Choroid plexus epithelial cell (primary cell): ENCODE measurements around the gene SYNJ2.
A peak's percentile ranks its signal among the peaks of the same experiment; 100 is the strongest.

Source experiments
- DNase-seq: peaks from one replicate; pipeline ENCODE4 v3.0.0-alpha.2; 2010; ENCODE audit warnings: low read depth
- H3K4me3 ChIP-seq: 2 replicates; pipeline ENCODE4 v1.5.1; 2011; ENCODE audit warnings: low read depth, mild to moderate bottlenecking, control low read depth, low read length, moderate library complexity
- TF ChIP-seq, protein P1 (sequence below): conservative IDR thresholded peaks from 2 replicates; pipeline ENCODE4 v1.5.1; 2011; ENCODE audit warnings: low read depth, mild to moderate bottlenecking, control low read depth, inconsistent platforms, low read length, moderate library complexity

The SYNJ2 gene

DNA sequence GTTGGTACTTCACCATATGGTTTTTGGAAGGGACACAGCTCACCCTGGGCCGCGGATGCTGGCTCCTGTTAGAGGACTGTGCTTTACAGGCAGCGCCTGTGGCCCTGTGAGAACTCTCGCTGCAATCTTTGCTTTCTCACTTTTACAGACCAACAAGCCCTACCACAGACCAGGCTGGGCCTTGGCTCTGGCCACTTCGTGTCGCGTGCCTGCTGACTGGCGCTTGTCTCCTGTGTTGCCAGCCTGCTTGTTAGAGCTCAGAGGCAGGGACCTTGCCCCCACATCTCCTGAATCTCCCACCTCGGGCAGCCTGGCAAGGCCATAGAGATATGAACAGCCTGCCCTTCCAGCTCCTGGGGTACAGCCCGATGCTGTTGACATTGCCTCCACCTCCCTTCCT lies 56.1 kb downstream of the SYNJ2 start:
- TF ChIP-seq, protein P1, sequence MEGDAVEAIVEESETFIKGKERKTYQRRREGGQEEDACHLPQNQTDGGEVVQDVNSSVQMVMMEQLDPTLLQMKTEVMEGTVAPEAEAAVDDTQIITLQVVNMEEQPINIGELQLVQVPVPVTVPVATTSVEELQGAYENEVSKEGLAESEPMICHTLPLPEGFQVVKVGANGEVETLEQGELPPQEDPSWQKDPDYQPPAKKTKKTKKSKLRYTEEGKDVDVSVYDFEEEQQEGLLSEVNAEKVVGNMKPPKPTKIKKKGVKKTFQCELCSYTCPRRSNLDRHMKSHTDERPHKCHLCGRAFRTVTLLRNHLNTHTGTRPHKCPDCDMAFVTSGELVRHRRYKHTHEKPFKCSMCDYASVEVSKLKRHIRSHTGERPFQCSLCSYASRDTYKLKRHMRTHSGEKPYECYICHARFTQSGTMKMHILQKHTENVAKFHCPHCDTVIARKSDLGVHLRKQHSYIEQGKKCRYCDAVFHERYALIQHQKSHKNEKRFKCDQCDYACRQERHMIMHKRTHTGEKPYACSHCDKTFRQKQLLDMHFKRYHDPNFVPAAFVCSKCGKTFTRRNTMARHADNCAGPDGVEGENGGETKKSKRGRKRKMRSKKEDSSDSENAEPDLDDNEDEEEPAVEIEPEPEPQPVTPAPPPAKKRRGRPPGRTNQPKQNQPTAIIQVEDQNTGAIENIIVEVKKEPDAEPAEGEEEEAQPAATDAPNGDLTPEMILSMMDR: no peak

DNA sequence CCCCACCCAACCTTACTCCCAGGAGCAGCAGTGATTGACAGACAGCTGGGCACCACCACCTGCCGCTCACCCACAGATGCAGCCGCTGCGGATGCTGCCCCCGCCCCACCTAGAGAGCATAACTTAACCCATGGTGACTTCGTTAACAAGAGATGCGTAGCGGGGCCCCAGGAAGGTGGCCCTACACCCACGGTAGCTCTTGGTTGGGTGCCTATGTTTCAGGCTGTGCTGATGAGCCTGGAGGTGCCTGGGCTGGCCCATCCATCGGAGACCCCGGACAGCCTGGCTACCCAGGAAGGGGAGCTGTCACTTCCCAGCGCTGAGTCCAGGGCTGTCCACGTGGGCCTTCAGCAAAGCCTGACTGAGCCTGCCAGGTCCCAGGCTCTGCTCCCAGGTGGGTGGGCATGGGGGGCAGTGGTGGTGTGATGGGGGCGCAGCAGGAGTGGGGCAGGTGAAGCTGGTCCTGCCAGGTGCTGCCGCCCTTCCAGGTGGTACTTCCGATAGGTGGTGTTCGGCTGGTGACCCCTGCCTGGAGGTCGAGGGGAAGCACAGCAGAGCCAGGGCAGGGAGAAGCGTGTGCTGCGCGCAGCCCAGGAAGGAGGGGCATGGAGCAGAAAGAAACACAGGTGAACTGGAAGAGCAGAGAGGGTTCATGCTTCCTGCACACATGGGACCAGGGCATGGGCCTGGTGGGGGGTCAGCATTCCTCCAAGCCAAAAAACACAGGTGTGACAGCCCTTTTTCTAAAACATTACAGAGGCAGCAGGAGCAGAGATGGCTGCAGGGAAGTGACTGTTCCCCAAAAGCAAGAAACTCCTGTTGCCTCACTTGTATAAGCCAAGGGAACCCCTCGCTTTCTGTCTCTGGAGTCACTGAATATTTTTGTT lies 56.9 kb downstream of the SYNJ2 start:
- no peak for DNase-seq
- TF ChIP-seq, protein P1: no peak

More for the DNA sequence above, 56.1 kb downstream of the SYNJ2 start:
- no peak overlapping the region for H3K4me3 ChIP-seq
- DNase-seq: no peak

DNA sequence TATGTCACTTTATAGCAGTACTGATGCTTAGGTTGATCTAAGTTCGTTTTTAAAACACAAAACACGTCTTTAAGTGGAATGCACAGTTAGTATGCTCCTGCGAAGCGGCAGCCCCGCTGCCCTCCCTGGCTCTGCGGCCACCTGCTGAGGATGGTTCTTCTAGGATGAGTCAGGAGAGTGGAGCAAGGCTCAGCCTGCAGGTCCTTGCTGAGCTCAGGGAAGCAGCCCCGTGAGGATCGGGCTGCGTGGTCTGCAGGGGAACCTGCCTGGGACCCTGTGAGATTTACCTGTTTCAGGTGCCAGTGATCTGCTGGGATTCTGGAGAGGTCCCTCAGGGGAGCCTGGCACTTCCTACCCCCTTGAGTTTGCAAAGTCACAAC lies 57.5 kb downstream of the SYNJ2 start:
- DNase-seq: peak; percentile 93
- TF ChIP-seq, protein P1: no peak
- H3K4me3 ChIP-seq: no peak overlapping the region

More for the DNA sequence above, 56.9 kb downstream of the SYNJ2 start:
- H3K4me3 ChIP-seq: no peak overlapping the region

DNA sequence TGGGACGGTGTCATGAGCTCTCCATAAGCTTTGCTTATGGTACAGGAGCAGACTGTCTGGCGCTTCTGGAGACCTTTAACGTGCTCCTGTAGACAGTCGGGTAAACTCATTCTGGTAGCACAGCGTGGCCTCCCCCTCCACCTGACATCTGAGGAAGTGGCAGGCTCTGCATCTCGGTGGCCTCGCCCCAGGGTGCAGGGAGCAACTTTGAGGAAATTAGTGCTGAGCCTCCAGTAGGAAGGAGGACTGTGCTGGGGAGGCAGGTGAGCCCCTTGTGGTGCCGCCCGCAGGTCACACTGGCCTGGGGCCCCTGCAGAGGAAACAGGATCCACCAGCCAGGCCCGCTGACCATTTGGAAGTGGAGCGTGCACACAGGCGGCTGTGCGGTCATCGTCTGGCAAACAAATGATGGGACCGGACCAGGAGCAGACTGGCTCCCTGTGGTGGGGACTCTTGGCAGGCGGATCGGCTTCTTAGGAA lies 57.9 kb downstream of the SYNJ2 start:
- DNase-seq: peak; percentile 89
- H3K4me3 ChIP-seq: no peak overlapping the region
- TF ChIP-seq, protein P1: no peak

DNA sequence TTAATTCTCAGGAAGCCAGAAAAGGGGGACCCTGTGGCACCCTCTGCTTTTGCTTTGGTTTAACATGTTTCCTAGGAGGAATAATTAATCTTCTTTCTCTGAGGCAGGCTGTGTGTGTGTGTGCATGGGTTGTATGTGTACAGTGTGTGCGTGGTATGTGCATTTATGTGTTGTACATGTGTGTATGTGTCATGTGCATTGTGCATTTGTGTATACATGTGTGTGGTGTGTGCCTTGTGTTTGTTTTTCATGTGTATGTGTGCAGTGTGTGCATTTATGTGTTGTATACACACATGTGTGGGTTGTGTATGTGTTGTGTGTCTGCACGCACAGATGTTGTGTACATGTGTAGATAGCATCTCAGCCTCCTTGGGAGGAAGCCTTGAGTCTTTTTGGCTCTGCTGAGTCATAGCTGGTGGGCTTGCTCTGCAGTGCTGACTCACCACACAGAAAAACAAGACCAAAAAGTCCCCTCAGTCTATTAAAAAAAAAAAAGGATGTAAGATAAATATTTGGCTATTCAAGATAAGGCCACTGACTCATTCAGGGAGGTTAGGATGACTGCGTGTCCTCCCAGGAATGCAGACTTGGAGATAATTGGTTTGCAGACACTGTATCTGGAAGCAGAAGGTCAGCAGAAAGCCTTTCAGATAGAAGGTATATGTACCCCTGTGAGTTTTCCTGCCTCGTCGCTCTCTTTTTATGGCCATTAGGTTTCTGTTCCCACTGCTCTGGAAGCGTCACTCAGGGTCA lies 58.6 kb downstream of the SYNJ2 start:
- H3K4me3 ChIP-seq: no peak overlapping the region
- peak; percentile 98 for DNase-seq
- TF ChIP-seq, protein P1: no peak

DNA sequence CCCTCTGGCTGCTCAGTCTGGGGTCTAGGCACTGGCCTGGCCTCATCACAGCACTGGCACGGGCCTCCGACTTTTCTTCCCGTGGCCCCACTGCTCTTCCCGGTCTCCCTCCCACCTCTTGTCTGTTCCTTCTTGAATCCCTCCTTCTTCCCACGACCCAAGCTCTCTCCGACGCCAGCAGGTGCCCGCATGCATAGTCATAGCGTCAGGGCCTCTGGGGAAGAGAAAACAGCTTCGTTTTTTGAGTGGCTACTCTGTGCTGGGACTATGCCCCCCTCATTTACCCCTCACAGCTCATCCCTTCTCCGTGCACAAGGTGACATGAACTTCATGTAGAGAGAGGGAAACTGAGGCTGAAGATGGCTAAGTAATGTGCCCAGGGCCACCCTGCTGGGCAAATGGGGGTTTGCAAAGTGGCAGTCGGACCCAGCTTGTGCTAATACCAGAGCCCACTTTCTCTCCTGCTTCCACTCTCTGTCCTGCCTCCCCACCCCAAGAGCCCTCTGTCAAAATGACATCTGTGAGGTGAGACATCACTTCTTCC lies 59.2 kb downstream of the SYNJ2 start:
- DNase-seq: peak; percentile 72
- TF ChIP-seq, protein P1: no peak
- no peak overlapping the region for H3K4me3 ChIP-seq
